Ovary (tissue), 3 donors: ENCODE data around the gene TOMM70.

ENCODE experiments used
- POLR2A ChIP-seq: fragments of 450-650 bp; IDR thresholded peaks from one replicate; pipeline ENCODE4 v1.6.1; 2017; ENCODE audit warnings: antibody characterized with exemption, mild to moderate bottlenecking, moderate library complexity
- TF ChIP-seq, protein P1 (sequence below), 3 donors: fragments of 450-650 bp in 2 of 3; fragments of 200-600 bp in 1 of 3; IDR thresholded peaks; one replicate each; pipeline versions ENCODE4 v1.5.1 to v1.8.0; 2016 to 2022; ENCODE audit warnings: antibody characterized with exemption in 3 of 3, mild to moderate bottlenecking in 1 of 3
- donor health status: DM: no; HTN: no; CAD: no.

DNA sequence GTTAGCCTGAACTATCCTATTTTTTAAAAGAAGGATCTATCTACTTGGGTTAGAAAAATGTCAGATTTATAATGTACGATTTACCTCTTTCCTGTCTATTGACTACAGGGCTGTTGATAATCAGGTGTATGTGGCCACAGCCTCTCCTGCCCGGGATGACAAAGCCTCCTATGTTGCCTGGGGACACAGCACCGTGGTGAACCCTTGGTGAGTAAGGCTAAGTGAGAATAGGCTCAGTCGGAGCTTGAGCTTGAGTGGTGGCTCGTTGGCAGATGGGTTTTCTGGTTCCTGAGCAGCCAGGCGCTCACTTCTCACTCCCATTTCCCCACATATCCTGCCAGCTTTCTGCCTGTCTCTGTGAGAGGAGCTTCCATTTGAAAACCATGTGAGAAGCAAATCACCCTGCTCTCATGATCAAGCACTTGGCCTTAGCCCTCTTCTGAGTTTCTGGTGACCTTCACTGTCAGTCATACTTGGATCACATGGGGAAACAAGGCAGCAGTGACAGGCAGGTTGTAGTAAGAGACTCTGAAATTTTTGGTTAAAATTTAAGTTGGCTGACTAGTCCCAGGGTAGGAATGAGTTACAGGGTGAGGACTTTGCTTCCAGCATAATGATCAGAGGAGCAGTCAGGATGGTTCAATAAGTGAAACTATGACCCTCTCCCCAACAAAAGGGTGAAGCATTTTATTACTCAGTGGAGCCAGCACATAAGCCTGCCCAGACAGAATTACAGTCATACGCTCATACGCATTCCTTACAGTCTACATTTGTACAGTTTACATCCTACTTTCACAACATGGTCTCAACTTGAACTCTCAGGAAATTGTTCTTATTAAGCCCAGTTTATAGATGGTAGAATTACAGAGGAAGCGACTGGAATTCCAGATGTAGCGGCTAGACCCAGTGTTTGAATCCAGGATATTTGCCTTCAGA, 48.3 kb downstream of the TOMM70 start:
- TF ChIP-seq, protein P1, sequence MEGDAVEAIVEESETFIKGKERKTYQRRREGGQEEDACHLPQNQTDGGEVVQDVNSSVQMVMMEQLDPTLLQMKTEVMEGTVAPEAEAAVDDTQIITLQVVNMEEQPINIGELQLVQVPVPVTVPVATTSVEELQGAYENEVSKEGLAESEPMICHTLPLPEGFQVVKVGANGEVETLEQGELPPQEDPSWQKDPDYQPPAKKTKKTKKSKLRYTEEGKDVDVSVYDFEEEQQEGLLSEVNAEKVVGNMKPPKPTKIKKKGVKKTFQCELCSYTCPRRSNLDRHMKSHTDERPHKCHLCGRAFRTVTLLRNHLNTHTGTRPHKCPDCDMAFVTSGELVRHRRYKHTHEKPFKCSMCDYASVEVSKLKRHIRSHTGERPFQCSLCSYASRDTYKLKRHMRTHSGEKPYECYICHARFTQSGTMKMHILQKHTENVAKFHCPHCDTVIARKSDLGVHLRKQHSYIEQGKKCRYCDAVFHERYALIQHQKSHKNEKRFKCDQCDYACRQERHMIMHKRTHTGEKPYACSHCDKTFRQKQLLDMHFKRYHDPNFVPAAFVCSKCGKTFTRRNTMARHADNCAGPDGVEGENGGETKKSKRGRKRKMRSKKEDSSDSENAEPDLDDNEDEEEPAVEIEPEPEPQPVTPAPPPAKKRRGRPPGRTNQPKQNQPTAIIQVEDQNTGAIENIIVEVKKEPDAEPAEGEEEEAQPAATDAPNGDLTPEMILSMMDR (IDR thresholded peaks at IDR 0.05) = no peak
- TF ChIP-seq POLR2A = no peak
